ENCODE data around the gene RGS9.
"Not testable (repeated sequence)": the region's sequence is repeated elsewhere in the genome, so short reads cannot be mapped to it uniquely, and the experiment has no call there.

RGS9 gene

DNA sequence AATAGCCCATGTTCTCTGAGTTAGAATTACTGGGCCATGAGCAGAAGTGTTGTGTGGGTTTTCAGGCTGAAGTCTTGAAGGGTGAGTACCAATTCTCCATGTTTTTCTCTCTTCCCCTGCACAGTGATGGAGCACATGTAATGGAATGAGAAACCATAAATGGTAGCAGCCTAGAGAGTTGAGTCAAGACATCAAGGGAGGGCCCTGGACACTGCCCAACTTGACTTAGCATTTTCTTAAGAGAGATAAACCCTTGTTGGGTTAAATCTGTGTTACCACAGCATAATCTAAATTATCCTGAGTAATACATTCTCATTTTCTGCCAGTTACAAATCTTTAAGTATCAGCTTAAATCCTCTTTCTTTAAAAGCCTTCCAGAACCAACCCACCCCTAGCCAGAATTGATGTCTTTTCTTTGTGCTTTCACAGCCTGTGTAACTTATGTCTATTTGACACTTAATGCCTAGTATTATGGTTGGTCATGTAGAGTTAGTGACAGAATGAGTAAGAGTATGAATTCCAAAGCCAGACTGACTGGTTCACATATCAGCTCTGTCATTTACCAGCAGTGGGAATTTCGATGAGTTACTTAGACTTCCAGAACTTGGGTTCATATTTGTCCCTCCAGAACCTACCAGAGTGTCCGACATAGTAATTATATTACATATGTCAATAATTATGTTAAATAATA, 27.0 kb upstream of the RGS9 start:
- DNase-seq (ENCODE audit: low spot score) (no peak), FAIRE-seq (no peak)

DNA sequence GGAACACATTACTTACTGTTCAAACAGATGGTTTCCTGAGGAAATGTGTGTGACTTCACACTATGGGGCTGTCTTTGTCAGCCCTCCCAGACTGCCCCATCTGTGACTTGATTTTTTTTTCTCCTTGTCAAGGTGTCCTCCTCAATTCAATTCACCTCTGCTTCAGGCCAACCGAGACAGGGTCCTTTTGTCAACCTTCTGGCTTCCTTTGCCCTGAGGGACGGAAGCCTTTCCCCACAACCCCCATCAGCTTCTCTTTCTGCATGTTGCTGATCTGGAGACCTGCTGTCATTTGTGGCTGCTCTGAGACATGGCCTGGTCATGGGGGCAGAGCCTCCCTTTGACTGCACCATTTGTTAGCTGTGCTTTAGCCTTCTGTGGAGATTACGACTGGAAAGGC, 21.3 kb upstream of the RGS9 start:
- no peak for FAIRE-seq
- DNase-seq (ENCODE audit: low spot score) = no peak

DNA sequence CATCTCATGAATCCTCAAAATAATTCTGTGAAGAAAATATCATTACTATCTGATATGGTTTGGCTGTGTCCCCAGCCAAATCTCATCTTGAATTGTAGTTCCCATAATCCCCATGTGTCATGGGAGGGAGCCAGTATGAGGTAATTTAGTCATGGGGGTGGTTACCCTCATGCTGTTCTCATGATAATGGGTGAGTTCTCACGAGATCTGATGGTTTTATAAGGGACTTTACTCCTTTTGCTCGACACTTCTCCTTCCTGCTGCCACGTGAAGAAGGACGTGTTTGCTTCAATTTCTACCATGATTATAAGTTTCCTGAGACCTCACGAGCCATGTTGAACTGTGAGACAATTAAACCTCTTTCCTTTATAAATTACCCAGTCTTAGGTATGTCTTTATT, 20.7 kb upstream of the RGS9 start:
- not testable (repeated sequence) for FAIRE-seq

DNA sequence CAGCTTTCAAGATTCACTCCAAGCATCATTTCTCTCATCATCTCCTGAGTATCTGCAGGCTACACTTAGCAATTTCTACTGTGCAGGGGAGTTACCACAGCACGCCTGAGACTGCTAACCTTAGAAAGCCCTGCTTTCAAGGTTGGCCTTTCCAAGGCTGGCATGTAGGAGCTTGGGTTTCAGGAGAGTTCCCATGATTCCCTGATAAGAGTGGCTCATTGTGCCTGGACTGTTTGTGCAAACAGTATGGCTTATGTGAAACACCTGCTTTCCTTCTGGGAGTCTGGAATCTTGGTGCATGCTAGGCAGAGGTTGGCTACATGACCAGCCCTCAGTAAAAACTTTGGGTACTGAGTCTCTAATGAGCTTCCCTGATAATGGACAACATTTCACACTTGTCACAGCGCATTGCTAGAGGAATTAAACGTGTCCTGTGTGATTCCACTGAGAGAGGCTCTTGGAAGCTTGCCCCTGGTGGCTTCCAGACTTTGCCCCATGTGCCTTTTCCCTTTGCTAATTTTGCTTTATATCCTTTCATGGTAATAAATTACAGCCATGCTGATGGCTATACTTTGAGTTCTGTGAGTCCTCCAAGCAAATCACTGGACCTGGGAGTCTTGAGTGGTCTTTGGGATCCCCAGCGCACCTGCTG, 19.7 kb upstream of the RGS9 start:
- FAIRE-seq = no peak
- no peak for DNase-seq (ENCODE audit: low spot score)

More for the DNA sequence above, 20.7 kb upstream of the RGS9 start:
- not testable (repeated sequence) for DNase-seq (ENCODE audit: low spot score)

DNA sequence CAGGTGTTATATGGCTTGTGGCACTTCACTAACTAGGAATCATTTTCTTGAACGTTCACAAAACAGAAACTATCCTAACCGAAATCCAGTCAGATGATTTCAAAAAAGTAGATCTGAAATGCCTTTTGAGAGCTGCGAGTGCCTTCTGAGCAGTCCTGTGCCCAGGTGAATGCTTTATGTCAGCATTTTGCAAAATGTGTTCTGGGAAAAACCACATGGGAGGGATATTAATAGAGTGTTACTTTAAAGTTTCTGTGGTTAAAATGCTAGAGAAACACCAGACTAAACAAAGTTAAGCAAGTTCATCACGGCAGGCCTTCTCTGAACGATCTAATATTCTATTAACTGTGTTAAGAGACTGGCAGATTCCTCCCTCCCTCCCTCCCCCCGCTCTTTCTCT, 15.8 kb upstream of the RGS9 start:
- no peak for DNase-seq (ENCODE audit: low spot score)

DNA sequence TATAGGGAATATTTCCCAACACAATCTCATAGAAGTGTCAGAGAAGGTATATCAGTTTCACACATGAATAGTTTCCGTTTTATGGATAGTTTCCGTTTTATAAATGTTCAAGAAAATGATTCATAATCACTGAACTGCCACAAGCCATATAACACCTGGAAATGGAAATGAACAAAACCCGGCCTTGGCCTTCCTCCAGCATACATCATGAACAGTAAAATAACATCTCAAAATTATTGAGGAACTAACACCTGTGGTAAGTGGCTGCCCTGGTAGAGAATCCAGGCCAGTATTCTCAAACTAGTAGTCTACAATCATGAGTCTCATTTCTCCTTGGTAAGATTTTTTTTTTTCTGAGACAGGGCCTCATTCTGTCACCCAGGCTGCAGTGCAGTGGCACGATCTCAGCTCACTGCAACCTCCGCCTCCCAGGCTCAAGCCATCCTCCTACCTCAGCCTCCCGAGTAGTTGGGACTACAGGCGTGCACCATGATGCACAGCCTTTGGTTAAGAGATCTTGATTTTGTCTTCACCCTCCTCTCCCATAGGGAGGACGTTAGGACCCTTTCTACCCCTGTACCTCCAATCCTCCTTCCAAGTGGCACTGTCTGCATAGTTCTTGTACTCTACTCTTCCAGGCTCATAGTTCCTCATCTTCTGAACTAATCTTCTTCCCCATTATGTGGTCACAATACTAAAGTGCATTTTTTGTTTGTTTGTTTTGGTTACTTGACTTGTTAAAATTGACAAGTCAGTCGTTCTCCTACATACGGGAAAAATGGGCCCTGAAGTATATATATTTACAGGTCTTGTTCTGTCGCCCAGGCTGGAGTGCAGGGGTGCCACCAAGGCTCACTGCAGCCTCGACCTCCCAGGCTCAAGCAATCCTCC, 15.0 kb upstream of the RGS9 start:
- no peak for DNase-seq (ENCODE audit: low spot score)

More for the DNA sequence above, 15.8 kb upstream of the RGS9 start:
- no peak for FAIRE-seq

DNA sequence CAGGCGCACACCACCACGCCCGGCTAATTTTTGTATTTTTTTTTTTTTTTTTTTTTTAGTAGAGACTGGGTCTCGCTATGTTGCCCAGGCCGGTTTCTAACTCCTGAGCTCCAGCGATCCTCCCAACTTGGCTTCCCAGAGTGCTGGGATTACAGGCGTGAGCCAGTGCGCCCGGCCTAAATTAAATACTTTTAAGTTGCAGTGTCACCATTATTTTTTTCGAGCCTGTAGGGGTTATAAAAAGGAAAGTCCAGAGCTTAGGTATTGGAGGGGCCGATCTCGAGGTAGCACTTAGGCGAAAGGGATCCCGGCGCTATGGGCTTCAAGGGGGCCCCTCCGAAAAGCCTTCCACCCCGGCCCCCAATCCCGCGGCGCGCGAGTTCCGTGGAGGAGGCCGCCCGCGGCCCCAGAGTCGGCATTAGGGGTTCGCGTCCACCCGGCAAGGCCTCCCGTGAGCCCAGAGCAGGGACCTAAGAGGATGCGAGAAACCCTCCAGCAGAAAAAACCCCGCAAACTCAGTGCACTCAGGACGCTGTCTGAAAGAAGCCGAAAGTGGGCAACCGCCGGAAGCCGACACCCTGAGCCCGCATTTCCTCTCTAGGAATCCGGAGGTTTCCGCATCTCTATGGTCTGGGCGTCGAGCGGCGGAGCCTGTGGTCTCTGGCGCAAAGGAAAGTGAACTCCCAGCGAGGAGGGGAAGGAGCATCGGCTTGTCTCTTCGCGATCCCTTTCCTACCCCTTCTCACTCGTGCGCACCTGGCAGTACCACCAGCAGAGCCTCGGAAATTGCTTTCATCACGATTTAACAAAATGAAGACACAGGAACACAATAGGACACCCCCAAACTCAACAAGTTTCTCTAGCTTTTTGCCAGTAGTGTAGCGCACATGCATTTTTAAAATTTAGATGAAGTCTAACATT, 14.1 kb upstream of the RGS9 start:
- no peak for FAIRE-seq
- peak; percentile 74 for DNase-seq (ENCODE audit: low spot score)

More for the DNA sequence above, 15.0 kb upstream of the RGS9 start:
- no peak for FAIRE-seq

DNA sequence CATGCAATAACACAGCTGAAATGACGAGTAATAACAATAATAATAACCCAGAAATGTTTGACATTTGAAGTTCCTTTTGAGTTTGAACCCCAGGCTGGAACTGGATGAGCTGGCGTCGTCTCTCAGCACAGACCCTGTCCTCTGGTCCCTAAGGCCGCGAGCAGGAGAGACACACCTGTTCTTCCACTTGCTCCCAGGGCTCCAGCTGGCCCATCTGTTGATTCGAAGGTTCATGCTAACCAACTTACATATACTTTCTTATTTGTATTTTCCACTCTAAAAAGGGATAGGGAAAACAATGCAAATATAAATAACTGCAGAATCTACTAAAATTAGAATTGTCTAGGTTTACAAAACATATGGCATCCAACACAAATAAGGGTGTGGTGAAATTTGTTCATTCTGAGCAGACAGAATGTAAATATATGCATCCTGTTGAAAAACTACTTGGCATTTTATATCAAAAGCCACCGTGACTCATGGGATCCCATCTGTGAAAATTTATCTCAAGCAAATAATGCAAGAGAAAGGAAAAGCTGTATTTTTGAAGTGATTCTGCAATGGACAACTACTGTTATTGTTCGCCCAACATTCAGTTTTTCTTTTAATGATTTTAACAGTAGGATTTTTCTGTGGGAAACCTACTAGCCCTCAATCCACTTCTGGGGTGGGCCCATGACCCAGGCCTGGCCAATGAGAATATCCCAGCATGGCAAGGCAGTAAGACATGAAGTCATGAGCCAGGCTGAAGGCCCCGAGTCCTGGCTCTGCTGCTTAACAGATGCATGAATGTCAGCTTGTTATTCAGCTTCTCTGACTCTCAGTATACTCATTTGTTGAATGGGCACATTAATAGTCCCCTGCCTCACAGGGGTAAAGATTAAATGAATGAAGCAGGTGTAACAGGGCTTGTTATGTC, 13.2 kb upstream of the RGS9 start:
- DNase-seq (ENCODE audit: low spot score) = no peak
- no peak for FAIRE-seq

DNA sequence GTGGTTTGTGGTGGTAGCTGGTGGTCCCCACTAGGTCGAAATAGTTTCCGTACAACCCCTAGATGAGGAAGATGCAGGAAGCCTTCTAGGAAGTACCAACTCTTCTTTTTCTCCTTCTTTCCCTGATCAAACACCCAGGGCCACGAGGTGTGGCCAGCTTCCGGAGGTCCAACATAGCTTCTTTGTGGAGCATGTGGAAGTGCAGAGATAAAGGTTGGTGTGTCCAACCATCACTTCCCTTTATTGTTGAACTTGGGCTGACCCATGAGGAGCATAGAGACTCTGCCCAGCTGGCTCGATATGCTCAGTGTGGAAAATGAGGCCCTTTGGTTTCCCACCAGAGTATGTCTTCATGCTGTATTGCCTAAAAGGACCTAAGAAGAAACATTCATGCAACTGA, 6.3 kb upstream of the RGS9 start:
- DNase-seq (ENCODE audit: low spot score) (no peak), FAIRE-seq (no peak)

DNA sequence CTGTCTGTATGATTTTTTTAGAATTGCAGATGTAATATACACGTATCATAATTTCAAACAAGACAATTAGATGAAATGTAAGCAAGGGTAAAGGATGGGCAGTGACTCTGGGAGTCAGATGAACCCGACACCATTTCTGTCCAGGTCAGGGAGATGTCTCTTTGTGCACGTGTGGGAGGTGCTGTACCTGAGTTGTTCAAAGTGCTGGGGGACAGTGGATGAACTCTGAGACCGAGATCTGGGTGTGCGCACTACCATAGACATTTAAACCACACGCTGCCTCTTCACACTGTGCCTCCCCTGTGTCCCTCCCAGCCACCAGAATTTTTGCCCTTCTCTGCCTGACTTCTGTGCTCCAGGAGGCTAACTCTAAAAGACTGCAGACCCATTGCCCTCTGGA, 5.9 kb upstream of the RGS9 start:
- no peak for DNase-seq (ENCODE audit: low spot score)
- no peak for FAIRE-seq

DNA sequence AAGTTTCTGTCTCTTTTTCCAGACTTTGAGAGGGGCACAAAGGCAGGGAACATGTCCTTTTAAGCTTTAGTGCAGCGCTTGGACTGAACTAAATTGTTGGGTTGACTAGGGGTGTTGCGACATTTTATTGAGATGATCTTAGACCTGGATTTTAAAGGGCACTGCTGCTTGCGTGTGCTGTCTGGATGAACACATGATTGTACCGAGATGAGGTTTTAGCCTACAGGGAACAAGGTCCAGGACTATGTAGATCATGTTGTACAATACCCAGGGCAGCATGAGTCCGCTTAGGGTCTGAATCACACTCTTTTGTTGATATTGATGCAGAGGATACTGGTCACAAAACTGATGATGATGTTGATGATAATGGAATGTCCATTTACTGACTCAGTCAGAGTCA, 5.2 kb upstream of the RGS9 start:
- FAIRE-seq = no peak
- peak; percentile 33 for DNase-seq (ENCODE audit: low spot score)

DNA sequence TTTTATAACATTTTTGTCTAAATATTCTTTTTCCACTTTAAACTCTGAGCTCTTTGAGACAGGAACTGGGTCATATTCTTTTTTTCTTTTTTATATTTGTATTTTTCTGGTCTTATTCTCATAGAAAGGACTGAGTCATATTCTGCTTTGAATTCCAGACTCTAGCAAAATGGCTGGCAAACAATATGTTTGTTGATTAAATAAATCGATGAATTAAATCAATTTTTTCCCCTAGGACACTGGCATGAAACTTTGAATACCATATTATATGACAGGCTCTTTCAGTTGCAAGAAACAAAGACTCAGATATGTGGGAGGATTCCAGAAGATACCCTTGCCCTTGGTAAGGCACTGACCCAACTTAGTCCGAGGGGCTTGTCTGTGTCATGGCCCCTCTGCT, 3.1 kb upstream of the RGS9 start:
- no peak for DNase-seq (ENCODE audit: low spot score)
- no peak for FAIRE-seq

DNA sequence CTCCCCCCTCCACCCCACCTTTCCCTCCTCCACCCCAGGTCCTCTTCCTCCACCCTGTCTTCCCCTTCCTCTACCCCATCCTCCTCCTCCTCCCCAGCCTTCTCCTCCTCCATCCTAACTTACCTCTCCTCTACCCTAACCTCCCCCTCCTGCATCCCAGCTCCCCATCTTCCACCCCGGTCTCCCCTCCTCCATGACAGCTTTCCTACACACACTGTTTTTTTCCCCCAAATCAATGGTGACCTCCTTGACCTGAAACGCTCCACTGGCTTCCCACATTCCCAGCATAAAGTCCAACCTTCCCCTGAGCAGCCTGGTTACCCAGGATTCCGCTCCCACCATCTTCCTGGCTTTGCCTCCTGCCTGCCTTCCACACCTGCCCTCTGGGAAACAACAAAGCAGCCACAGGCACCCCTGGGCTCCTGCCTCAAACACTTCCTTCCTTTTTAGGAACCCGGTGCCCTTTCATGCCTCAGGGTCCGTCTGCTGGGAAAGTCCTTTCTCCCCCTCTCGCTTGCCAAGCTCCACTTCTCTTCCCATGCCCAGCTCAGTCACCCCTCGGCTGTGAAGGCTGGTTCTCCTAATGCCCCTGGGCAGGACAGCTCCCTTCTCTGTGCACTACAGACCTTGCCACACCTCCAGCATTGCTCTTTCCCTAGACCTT, 2.1 kb downstream of the RGS9 start:
- FAIRE-seq = no peak
- DNase-seq (ENCODE audit: low spot score) = no peak

DNA sequence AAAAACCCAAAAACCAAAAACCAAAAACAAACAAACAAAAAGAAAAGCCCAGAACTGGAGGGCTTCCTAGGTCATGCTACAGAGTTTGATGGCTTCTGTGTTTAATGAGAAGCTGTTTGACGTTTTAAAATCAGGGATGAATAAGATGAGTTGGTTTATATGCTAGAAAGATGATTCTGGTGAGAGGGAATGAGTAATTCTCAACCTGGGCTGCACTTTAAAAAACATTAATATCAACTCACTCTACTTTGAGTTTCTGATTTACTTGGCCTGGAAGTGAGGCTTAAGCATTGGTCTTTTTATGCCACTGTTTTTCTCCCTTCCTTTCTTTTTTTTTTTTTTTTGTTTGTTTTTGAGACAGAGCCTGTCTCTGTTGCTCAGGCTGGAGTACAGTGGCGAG, 5.1 kb downstream of the RGS9 start:
- DNase-seq (ENCODE audit: low spot score) = no peak
- no peak for FAIRE-seq

DNA sequence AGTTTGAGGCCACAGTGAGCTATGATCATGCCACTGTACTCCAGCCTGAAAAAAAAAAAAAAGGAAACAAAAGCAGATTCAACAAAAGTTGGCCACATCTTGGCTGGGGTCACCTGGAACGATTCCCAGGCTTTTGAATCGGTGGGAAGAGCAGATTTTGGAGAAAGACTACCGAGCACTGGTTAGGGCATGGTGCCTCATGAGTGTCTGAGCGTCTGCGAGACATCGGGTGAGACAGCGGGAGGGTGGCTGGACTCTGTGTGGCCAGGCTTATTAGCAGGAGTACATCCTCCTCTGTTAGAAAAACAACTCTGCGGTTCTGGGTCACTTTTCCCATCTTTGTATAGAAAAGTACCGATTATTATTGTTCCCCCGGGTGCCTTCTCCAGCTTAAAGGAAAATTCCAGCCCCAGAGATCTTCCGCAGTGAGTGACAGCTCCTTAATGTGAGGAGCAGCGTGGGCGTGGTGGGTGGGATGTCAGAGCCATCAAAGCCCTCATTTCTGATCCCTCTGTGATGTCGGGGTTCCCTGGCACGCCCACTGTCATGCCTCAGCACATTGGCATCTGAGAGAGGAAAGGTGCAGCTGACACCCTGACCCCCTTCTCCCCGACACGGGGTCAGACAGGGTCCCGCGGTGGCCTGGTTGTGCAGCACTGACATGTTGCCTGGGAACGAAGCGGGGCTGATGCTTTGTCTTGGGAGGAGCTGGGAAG, 6.9 kb downstream of the RGS9 start:
- FAIRE-seq (no peak), DNase-seq (ENCODE audit: low spot score) (no peak)

DNA sequence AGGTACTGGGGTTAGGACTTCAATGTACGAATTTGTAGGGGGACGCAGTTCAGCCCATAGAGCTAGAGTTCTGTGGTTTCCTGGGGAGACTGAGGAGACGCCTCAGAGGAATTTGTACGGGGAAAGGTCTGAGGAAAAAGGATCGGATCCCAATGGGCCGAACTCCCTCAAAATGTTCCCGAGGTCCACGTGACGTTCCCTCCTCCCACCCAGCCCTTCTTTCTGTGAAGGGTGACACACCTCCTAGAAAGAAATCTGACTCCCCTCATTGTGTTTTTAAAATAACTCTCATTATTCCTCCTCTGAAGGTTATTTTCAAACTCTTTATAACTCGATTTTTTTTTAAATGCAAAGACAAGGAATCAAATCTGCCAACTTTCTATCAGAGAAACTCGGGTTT, 8.6 kb downstream of the RGS9 start:
- FAIRE-seq (no peak), DNase-seq (ENCODE audit: low spot score) (no peak)

DNA sequence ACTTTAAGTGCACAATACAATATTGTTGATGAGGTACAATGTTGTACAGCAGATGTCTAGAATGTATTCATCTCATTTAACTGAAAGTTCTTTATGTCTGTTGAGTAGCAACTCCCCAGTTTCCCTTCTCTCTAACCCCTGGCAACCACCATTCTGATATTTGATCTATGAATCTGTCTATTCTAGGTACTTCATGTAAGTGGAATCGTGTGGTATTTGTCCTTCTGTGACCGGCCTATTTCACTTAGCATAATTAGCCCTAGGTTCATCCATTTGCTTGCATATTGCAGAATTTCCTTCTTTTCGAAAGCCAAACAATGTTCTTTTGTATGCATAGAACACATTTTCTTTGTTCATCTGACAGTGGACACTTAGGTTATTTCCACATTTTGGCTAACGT, 10.8 kb downstream of the RGS9 start:
- DNase-seq (ENCODE audit: low spot score) (no peak), FAIRE-seq (no peak)

DNA sequence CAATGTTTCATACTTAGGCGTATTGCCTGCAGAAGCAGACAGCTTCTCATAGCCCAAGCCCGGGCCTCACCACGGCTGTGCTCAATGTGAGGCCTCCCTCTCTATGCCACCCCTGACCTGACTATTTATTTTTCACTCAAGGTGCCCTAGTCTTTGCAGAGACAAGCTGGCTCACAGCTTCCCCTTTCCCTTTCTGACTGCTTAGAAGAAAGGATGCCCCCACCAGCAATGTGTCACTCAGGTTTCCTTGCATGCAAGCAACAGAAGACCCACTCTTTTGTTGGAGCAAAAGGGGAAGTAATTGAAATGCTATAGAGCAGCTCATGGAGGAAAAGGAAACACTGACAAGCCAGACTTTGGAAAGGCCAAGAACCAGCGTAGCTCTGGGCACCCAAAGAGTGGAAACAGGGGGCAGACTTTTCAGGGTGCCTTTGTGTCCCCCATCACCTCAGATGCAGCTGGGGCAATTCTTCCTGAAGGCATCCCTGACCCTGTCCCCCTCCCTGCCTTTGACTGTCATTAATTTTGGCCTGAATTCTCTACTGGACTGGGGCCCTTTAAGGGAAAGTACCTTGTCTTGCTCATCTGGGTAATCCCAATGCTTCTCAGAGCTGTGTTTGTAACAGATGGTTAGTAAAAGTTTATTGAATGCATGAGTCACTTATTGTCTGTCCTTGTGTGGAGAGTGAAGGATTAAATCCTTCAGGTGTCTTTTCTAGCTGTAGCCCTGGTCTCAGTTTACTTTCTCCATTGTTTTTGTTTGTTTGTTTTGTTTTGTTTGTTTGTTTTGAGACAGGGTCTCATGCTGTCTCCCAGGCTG, 17.8 kb downstream of the RGS9 start:
- DNase-seq (ENCODE audit: low spot score) = peak; percentile 49
- no peak for FAIRE-seq
